Measurements from ENCODE around the gene ITGB3BP.

DNA sequence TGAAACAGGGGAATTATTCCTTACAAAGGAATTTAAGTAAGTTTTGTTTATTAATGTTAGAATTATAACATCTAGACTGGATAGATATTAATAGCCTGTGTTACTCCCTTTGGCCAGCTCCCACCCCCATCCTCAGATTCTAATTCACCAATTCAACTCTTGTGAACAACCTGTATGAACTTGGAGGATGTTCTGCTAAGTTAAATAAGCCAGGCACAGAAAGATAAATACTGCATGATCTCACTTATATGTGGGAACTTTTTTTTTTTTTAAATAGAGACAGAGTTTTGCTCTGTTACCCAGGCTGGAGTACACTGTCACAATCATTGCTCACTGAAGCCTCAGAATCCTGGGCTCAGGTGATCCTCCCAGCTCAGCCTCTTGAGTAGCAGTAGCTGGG lies 32.5 kb upstream of the ITGB3BP start:
- TF ChIP-seq, protein P1, sequence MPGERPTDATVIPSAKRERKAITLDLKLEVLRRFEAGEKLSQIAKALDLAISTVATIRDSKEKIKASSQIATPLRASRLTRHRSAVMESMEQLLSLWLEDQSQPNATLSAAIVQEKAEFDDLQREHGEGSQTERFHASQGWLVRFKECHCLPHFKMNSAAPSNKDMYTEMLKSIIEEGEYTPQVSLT (CRISPR knock-in tag; IDR thresholded peaks at IDR 0.05; ENCODE audit: borderline replicate concordance, low read depth) = no peak
- no peak for TF ChIP-seq ZNF510 (CRISPR knock-in tag; IDR thresholded peaks at IDR 0.05; ENCODE audit: low read depth)
- TF ChIP-seq ZNF143 (CRISPR knock-in tag; IDR thresholded peaks at IDR 0.05) = no peak
- TF ChIP-seq GABPB1 (CRISPR knock-in tag; IDR thresholded peaks at IDR 0.05) = no peak
- no peak for TF ChIP-seq MEIS2 (CRISPR knock-in tag; IDR thresholded peaks at IDR 0.05)
- no peak for TF ChIP-seq FOXM1 (CRISPR knock-in tag; IDR thresholded peaks at IDR 0.05)
- TF ChIP-seq, protein P2, sequence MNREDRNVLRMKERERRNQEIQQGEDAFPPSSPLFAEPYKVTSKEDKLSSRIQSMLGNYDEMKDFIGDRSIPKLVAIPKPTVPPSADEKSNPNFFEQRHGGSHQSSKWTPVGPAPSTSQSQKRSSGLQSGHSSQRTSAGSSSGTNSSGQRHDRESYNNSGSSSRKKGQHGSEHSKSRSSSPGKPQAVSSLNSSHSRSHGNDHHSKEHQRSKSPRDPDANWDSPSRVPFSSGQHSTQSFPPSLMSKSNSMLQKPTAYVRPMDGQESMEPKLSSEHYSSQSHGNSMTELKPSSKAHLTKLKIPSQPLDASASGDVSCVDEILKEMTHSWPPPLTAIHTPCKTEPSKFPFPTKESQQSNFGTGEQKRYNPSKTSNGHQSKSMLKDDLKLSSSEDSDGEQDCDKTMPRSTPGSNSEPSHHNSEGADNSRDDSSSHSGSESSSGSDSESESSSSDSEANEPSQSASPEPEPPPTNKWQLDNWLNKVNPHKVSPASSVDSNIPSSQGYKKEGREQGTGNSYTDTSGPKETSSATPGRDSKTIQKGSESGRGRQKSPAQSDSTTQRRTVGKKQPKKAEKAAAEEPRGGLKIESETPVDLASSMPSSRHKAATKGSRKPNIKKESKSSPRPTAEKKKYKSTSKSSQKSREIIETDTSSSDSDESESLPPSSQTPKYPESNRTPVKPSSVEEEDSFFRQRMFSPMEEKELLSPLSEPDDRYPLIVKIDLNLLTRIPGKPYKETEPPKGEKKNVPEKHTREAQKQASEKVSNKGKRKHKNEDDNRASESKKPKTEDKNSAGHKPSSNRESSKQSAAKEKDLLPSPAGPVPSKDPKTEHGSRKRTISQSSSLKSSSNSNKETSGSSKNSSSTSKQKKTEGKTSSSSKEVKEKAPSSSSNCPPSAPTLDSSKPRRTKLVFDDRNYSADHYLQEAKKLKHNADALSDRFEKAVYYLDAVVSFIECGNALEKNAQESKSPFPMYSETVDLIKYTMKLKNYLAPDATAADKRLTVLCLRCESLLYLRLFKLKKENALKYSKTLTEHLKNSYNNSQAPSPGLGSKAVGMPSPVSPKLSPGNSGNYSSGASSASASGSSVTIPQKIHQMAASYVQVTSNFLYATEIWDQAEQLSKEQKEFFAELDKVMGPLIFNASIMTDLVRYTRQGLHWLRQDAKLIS (CRISPR knock-in tag; IDR thresholded peaks at IDR 0.05) = no peak
- no peak for TF ChIP-seq ZNF138 (CRISPR knock-in tag; IDR thresholded peaks at IDR 0.05; ENCODE audit: low read depth)
- TF ChIP-seq, protein P3, sequence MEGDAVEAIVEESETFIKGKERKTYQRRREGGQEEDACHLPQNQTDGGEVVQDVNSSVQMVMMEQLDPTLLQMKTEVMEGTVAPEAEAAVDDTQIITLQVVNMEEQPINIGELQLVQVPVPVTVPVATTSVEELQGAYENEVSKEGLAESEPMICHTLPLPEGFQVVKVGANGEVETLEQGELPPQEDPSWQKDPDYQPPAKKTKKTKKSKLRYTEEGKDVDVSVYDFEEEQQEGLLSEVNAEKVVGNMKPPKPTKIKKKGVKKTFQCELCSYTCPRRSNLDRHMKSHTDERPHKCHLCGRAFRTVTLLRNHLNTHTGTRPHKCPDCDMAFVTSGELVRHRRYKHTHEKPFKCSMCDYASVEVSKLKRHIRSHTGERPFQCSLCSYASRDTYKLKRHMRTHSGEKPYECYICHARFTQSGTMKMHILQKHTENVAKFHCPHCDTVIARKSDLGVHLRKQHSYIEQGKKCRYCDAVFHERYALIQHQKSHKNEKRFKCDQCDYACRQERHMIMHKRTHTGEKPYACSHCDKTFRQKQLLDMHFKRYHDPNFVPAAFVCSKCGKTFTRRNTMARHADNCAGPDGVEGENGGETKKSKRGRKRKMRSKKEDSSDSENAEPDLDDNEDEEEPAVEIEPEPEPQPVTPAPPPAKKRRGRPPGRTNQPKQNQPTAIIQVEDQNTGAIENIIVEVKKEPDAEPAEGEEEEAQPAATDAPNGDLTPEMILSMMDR (CRISPR knock-in tag; IDR thresholded peaks at IDR 0.05) = no peak
- no peak for TF ChIP-seq ZFX (CRISPR knock-in tag; IDR thresholded peaks at IDR 0.05; ENCODE audit: low read depth)
- no peak for TF ChIP-seq ZNF251 (CRISPR knock-in tag; IDR thresholded peaks at IDR 0.05)
- TF ChIP-seq, protein P4, sequence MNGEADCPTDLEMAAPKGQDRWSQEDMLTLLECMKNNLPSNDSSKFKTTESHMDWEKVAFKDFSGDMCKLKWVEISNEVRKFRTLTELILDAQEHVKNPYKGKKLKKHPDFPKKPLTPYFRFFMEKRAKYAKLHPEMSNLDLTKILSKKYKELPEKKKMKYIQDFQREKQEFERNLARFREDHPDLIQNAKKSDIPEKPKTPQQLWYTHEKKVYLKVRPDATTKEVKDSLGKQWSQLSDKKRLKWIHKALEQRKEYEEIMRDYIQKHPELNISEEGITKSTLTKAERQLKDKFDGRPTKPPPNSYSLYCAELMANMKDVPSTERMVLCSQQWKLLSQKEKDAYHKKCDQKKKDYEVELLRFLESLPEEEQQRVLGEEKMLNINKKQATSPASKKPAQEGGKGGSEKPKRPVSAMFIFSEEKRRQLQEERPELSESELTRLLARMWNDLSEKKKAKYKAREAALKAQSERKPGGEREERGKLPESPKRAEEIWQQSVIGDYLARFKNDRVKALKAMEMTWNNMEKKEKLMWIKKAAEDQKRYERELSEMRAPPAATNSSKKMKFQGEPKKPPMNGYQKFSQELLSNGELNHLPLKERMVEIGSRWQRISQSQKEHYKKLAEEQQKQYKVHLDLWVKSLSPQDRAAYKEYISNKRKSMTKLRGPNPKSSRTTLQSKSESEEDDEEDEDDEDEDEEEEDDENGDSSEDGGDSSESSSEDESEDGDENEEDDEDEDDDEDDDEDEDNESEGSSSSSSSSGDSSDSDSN (CRISPR knock-in tag; IDR thresholded peaks at IDR 0.05) = no peak
- TF ChIP-seq, protein P5, sequence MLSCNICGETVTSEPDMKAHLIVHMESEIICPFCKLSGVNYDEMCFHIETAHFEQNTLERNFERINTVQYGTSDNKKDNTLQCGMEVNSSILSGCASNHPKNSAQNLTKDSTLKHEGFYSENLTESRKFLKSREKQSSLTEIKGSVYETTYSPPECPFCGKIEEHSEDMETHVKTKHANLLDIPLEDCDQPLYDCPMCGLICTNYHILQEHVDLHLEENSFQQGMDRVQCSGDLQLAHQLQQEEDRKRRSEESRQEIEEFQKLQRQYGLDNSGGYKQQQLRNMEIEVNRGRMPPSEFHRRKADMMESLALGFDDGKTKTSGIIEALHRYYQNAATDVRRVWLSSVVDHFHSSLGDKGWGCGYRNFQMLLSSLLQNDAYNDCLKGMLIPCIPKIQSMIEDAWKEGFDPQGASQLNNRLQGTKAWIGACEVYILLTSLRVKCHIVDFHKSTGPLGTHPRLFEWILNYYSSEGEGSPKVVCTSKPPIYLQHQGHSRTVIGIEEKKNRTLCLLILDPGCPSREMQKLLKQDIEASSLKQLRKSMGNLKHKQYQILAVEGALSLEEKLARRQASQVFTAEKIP (CRISPR knock-in tag; IDR thresholded peaks at IDR 0.05; ENCODE audit: borderline replicate concordance) = no peak
